T-helper 1 cell (primary cell): ENCODE data around the gene STIMATE.
A peak's percentile ranks its signal among the peaks of the same experiment; 100 is the strongest.

Source experiments
- DNase-seq, 5 donors: peaks; one replicate each; pipeline ENCODE4 v3.0.0-alpha.2; 2012 to 2020

STIMATE gene

DNA sequence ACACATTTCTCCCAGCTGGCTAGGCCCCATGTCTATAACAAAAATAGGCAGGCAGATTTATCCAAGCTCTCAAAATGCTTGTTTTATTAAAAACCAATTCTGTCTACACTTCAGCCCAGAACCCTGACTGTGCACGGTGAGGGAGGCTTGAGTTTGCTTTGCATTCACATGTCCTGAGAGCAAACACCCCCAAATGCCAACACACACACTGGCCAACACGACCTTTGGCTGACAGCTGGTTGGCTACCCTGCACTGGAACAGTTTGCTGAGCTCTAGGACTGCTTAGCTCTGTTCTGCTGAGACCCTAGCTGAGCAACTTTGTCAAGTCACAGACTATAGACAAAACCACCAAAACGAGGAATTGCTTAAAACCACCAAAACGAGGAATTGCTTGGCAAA is 3.6 kb downstream of the STIMATE start:
- no peak for DNase-seq

DNA sequence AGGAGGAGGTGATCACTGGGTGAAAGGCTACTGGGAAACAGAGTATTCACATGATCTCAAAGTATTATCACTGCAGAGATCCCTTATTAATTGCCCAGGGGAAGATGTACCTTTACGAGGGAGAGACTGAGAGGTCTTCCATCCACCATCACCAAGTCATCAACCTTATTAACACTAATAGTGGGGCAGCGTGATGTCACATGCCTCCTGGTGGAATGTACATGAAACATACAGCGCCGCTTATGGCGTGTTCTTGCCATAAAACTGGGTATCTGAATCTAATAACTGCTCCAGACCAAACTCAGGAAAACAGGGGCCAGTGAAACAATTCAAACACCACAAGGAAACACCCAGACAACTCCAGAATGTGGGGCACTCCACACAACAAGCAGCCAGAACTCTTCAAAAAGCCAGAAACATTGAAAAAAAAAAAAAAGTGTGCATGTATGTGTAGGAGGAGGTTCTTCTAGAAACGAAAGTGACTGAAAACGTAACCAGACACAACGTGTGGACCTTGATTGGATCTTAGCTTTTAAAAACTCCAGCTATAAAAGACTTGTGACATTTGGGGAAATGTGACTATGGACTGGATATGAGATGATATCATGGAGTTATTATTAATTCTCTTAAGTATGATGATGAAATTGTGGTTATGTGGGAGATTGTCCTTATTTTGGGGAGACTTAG is 4.6 kb downstream of the STIMATE start:
- peak in 2 of 5 donors; percentile 34 to 60 for DNase-seq

DNA sequence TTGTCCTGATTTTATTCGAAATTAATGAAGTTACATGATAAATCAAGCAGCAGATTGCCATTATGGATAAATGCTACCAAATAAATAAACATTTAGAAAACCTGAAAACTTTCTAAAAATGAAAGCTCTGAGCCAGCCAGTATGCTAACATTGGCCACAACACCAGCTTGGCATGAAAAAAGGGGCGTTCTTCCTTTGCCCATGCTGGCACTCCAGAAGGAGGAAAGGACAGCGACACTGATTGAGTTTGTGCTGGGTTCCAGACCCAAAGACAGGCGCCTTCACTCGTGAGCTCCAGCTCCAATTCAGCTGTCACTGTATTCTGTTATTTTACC is 5.1 kb downstream of the STIMATE start:
- no peak for DNase-seq

DNA sequence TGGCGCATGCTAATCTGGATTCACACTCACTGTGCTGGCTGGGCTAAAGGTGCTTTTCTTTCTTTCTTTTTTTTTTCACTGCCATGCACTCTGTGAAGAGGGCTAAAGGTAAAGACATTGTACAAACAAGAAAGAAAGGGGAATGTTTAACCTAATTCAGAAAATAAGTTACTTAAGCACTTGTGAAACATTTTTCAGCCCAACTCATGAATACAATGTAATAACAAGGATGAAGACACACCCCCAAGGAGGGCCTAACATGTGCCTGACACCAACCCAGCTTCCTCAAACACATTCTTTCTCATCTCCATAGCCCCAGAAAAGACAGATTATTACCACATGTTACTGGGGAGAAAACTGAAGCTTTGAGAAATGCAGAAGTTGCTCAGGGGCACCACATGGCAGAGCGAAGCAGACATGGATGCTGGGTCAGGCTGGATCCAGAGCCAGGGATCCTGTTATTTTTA is 5.7 kb downstream of the STIMATE start:
- no peak for DNase-seq

DNA sequence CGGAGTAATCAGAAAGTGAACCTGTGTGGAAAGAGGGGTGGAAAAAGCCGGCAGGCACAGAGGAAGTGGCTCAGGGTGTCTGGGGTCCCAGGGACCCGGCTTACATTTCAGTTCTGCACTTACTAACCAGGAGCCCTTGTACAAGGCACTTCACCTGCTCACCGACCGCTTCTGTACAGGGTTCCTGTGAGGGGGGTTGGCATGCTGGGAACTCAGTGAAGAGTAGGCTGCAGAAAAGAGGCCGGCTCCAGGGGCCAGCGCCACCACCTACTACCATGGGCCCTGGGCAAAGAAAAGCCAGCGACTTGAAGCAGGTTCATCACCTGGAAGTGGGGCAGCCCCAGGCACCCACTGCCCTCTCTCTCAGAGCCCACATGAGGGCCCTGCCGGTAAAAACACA is 6.2 kb downstream of the STIMATE start:
- peak in 1 of 5 donors; percentile 42 for DNase-seq

DNA sequence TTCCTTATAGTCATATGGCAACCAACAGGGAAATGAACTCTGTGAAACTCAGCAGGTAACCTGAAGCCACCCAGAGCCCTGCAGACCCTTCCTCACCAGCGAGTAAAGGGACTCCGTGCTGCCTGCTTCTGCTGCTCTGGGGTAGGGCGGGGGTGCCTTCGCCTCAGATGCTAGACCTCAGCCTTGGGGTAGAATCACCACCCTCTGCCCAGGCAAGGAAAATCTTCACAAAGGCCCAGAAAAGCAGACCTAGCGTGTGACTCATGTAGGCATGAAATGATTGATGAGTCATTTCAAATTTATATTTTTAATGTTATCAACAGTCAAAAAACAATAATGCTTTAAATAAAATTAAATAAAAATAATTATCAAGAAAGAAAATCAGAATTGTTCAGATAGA is 6.6 kb downstream of the STIMATE start:
- DNase-seq = peak in 1 of 5 donors; percentile 41

DNA sequence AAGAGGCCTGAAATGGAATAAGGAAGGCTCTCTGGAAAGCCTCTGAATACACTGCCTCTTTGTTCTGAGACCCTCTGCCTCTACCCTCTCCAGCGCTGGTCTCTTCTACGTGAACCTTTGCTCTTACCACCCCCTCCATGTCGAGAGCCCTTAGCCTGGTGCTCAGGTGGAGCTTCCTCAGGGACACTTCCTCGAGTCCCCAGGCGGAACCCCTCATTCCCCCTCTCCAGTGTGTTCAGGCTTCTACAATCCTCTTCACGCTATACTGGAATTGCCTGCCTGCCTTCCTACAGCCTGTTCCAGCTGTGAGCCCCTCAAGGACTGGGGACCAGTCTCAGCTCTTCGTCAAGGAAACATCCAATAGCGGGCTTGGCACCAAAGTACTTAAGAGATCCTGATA is 7.4 kb downstream of the STIMATE start:
- DNase-seq = no peak

DNA sequence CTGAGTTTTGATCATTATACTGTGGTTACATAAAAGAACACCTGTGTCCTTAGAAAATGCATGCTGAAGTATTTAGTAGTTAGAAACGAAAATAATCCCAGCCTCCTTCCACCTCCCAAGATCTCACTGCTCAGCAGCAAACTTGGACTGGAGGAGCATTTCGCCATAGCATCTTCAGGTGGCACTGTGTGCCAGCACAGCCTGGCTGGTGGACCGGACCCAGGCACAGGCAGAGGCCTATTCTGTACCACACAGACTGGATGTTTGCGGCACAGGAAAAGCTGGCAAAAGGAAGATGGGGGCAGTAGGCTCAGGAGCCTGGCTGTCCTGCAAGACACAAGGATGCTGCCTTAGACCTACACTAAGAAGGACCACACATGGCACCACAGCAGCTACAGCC is 10.2 kb downstream of the STIMATE start:
- DNase-seq = no peak

DNA sequence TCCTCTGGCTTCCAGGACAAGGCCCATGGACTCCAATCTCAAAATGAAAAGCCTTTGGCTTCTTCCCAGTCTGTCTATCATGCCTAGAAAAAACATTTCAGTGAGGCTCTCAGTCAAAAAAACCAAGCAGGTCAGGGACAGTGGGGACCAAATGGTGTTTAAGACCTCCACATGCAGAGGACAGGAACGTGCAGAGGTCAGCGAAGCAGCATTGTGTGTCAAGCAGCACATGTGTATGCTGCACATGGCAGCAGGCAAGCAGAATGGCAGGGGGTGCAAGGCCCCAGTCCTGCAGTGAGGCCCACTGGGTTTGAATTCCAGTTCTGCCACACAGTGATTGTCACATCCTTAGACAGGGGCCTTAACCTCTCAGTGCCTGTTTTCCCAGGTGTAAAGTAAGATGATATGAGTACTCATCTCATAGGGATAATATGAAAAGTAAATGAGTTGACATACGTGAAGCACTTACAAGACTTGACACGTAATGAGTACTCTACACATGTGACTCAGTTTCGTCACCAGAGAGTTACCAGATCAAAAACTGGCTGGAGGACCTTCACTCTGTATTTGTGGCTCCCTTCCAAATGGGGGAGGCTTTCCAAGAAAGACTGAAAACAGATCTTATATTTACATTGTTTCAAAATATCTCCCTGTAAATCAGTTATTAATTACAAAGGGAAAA is 11.2 kb downstream of the STIMATE start:
- DNase-seq = no peak

DNA sequence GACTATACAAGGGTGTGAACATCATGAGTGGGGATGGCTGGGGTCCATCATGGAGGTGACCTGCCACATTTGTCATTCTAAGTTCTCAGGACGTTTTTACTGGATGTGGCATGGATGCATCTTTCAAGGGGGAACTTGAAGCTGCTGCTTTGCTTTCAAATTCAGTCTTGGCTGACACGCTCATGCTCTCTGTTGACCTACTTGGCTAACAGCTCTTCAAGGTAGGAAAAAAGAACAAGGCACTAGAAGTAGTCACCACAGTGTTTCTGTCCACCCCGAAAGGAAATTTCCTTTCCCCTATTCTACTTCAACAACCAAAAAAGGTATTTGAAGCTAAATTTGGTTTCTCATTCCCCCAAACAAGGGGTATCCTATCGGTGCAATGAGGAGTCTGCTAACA is 15.0 kb downstream of the STIMATE start:
- DNase-seq = no peak

DNA sequence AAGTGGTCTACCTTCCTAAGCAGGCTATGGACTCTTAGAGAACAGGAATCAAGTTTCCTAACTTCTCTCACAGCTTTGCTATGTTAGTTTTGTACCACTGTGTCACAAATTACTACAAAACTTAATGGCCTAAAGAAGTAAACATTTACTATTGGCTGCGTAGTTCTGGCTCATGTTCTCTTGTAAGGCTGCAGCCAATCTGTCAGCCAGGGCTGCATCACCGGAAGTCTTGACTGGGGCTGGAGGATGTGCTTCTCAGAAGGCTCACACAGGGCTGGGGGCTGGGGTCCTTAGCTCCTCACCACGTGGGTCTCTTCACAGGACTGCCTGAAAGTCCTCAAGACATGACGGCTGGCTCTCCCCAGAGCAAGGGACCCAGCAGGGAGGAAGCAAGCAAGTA is 15.5 kb downstream of the STIMATE start:
- no peak for DNase-seq

DNA sequence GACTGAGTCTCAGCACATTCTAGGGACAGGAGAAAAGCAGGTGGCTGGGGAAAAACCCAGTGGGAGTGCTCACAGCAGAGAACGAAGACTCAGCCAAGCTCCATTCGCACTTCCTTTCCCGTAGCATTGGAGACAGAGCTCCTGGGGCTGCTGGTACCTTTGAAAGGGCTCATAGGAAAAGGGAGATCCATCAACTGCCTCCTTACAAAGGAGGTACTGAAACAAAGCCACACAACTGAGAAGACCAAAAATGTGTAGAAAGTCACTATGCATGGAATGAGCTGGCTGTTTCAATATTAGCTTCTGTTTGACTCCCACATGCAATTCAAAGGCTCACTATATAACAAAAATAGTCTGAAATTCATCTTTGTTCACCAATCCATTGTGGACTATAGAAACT is 16.9 kb downstream of the STIMATE start:
- DNase-seq = no peak

DNA sequence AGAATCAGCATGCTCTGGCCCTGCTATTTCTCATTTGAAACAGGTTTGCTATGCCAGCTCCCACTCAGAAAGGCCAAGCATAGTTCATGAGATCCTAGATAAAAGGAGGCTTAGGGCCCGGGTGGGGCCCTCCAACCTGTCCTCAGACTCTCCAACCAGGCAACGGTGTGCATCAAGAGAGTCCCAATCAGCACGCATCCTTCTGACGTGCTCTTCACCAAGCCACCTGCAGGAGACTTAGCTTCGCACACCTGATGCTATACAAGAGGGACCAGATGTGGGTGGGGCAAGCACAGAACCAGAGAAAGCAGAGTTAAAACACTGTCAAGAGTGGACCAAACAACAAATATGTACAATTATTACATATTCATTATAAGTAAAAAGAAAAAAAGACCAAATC is 17.3 kb downstream of the STIMATE start:
- no peak for DNase-seq

DNA sequence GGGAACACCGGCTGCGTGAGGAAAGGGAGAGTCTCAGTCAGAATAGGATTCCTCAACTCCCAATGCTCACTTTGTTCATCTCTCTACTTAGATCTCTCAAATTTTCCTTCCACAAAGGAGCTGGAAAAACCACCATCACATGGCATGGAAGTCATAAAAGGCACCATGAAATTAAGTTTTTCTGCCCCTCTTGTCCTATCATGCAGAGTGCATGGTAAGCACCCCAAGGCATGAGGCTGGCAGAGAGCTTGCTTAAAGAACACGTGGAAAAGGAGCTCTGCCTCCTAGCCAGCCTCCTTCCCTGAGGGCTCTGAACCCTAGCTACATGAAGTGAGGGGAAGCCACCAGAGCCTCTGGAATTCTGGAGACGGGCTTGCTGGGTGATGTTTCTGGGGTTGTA is 17.8 kb downstream of the STIMATE start:
- no peak for DNase-seq

DNA sequence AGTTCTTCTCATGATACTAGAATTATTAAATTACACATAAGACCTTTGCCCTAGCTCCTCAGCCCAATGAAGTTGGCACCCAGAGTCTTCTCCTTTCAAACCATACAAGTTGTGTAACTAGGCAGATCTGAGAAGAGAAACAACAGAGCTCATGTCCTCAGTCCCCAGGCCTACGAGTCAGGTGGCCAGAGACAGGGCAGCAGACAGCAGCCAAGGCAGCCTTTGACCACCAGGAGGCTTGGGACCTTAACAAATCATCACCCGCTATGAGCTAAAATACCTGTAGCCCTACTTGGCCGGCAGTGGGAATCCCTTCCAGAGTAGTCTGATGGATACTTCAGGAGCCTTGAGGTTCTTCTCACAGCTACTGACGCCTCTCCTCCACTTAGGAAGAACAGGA is 18.3 kb downstream of the STIMATE start:
- no peak for DNase-seq

DNA sequence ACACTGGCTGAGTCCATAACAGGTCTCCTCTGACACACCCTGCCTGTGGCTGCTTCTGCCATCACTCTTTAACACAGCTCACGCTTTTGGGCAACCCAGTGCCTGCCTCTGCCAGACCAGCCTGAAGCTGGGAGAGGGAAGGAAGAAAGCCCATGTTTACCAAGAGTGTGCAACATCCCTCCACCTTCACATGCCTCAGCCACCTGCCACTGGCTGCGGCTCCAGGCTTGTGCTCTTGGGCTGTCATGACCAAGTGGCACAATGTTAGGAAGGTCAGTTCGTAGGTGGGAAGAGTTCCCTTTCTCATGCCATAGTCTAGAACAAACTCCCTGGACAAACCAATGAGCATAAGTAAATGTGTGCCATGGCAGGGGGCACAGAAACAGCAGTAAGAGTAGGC is 20.3 kb downstream of the STIMATE start:
- DNase-seq = no peak

DNA sequence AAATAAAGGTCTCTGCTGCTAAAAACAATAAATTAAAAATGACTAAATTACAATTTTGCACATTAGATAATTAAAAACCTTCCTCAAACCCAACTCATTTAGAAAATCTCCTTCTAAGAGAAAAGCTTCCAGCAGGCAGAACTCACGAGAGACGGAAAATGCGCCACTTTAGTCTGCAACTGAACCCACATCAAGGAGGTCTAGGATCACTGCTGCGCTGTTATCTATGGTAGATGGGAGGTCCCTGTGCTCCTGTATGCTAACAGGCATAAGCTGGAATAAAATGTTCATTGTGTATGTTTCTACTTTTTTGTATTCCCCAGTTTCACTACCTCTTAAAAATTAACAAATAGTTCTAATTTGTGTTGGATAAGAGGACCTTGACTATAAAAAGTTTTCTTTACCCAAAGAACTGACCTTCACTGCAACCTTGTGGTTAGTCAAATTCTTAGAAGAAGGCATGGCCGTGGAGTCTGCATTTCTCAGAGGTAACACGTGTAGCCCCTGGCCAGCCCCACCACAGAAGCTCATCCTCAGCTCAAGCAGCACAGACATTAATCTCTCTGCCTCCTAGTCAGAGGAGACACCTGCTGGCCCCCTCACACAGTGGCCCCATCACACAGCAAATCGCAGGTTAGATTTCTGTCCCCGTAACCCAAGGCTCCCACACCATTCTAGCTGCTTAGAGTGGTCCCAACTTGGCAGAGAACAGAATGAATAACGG is 22.3 kb downstream of the STIMATE start:
- no peak for DNase-seq

DNA sequence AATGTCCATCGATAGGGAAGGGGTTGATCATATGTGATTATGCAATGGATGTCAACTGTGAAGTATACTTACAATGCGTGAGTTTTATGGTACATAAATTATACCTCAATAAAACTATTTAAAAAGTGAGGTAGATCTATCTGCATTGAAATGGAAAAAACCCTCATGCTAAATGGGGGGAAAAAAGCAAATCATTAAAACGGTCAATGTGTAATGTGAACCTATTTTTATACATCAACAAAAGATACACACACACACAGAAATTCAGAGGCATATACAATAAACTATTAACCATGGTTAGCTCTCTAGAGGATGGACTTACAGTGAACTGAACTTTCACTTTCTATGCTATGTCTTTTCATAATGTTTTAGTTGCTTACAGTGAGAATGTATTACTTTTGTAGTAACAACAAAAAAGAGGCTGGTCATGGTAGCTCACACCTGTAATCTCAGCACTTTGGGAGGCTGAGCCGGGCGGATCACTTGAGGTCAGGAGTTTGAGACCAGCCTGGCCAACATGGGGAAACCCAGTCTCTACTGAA is 23.1 kb downstream of the STIMATE start:
- no peak for DNase-seq

DNA sequence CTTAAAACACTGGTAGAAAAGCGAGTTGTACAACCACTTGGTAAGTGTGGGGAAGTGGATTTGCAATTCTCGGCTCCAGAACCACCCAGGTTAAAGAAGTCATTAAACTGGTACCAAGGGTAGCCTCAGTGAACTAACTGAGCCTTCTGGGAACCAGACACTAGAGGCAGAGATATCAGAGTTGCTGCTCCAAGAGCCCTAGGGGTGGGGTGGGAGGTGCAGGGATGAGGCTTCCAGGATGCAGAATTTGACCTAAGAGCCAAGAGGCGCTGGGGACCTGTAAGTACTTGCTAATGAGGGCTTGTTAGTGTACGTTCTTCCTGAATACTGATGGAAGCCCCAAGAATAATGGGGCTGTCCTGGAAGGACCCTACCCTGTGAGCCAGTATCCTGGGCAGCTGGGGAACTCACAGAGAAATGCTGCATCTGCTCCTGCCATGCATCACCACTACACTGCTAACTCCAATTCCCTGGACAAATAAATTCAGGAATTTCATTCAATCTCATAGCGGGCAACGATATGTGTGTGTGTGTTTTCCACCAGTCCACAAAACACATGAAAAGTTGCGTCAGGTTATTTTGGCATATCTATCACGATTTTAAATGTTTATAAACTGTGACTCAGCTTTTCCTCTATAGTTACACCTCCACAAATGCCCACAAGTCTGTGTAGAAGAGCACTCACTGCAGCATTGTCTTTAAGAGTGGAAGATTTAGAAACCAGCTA is 23.8 kb downstream of the STIMATE start:
- DNase-seq = no peak

DNA sequence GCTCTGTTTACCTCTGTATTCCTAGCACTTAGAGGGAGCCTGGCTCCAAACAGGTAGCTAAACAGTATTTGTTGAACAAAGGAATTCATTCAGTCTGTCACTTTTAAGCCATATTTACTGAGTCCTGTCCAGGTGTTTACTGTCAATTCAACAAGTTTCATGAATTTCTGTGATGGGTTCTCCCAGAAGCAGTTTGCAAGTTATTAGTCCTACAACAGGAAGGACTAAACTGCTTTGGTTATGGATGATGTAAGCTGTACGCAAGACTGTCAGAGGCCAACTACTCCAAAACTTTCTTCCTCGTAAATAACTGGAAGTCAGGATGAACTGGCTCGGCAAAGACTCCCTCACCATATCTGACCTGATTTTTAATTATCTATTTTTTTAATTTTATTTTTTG is 25.1 kb downstream of the STIMATE start:
- DNase-seq = peak in 1 of 5 donors; percentile 31

DNA sequence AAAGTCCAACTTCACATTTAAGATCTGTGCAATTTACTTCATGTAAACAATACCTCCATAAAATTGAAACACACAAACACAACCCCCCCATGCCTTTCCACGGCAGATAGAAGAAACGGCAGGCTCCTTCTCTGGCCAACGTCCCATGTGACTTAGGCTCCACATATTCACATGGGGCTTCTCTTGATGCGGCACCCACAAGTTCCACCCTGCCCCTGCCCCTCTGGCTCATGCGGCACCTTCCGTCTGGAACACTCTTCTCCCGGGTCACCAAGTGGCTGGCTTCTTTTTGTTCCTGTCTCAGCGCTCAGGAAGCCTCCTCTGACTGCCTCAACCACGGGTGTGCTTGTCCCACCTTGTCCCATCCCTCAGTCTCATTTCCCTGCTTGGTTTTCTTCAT is 25.6 kb downstream of the STIMATE start:
- DNase-seq = no peak

DNA sequence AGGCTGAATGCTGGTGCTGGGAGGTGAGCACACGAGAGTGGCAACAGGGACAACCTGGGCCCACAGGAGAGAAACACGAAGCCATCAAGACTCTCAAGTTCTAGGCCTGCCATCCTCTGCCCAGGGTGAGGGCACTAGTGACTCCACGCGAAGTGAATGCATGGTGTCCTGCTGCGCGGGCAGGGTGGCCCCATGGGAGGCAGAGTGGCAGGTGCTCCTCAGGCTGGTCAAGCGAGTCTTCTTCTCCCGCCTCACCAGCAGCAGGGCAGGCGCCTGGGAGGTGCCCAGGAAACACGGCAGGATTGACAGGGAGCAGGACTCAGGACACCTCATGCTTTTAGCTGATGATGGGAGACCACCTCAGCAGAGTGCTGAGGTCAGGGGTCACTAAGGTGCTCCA is 26.9 kb downstream of the STIMATE start:
- DNase-seq = no peak

DNA sequence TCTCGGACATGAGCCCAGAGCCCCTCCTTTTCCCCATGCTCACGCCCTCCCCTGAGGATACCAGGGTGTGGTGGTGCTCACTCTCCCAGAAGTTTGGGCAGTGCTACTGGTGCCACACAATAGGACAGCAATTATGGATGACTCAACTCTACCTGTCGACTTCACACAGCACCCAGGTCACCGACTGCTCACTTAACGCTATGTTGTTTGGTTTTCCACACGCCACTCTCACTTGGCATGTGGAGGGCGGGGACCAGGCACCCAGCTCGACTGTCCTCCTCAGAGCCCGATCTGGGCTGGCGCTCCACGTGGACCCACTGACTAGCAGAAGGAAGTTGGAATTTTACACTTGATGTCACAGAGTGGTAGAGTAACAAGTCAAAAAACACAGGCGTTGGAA is 30.9 kb downstream of the STIMATE start:
- no peak for DNase-seq
